NT2/D1 (cell line): ENCODE results near the gene NOX3.

ENCODE experiments used
- SUZ12 ChIP-seq: IDR thresholded peaks from 2 replicates; pipeline ENCODE4 v1.6.1; 2011; ENCODE audit not compliant: insufficient read length, insufficient read depth; ENCODE audit errors: extremely low read depth
- YY1 ChIP-seq: IDR thresholded peaks from 2 replicates; pipeline ENCODE4 v1.6.1; 2011; ENCODE audit not compliant: insufficient read length, insufficient read depth
- ZNF274 ChIP-seq: IDR thresholded peaks from 2 replicates; pipeline ENCODE4 v1.6.1; 2011; ENCODE audit warnings: mild to moderate bottlenecking, low read depth, low read length

DNA sequence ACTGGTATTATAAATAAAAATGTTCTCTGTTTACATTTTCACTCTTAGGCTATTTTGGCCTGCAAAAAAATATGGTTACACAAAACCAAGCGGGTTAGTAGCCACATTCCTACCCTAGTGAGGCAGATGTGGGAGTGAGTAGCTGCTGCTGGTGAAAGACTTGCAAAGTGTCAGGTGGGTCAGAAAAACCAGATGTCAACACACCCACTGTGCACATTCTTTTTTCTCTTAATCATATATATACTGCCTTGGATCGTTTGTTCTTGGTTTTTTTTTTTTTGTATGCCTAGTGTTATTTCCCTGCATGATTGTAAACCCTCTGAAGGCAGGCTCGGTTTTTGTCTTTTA, 73.3 kb downstream of the NOX3 start:
- TF ChIP-seq ZNF274 (no peak), YY1 (no peak), SUZ12 (no peak)
